HG03280 (cell line): ENCODE measurements around the gene DDX31.
"Not testable (repeated sequence)": the region's sequence is repeated elsewhere in the genome, so short reads cannot be mapped to it uniquely, and the experiment has no call there.

Experiments
- ATAC-seq: cut with Tn5 transposase; IDR thresholded peaks from one replicate; pipeline ENCODE4 v1.9.1; 2021; ENCODE audit warnings: mild to moderate bottlenecking, moderate library complexity; ENCODE audit not compliant: unreplicated experiment

Gene DDX31

DNA sequence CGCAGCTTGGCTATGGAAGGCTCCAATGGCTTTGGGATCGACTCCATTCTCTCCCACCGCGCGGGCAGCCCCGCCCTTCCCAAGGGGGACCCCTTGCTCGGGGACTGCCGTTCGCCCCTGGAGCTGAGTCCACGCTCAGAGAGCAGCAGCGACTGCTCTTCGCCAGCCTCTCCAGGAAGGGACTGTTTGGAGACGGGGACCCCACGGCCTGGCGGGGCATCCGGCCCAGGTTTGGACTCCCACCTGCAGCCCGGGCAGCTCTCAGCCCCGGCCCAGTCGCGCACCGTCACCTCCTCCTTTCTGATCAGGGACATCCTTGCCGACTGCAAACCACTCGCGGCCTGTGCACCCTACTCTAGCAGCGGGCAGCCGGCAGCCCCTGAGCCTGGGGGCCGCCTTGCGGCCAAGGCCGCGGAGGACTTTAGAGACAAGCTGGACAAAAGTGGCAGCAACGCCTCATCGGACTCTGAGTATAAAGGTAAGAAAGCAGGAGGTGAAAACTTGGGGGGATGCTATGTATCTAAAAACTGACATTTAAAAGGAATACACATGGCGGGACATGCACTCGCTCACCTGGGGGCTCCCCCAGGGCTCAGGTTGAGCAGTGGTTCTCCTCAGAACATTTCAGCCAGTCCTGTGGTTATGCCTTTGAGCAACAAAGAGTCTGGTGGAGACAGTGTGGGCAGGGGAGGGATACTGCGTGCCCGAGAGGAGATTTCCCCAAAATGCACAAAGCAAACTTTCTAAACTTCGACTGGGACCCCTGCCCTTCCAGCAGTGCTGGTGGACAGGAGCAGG, 86.8 kb downstream of the DDX31 start:
- ATAC-seq, result no peak

DNA sequence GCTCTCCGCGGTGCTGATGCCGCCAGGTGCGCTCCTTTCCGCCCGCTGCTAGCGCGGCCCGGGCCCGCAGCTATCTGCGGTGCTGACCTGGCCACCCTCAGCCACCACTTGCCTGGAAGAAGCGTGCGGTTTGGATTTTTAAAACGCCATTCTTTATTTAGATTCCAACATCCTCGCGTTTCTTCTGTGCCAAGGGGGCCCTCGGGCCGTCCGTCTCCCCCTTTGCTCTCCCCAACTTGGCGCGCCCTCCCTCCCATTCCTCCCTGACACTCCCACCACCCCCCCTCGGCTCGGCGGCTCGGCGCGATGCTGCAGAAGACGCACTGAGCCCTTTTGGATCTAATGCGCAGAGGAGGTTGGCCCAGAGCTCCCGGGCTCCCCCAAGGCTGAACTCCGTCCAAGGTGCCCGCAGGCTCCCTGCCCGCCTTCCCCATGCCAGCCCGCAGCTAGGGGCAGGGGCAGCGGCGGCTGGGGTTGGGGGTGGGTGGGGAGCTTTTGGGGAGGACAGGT, 87.5 kb downstream of the DDX31 start, which contains the start of gene BARHL1:
Gene BARHL1, plus strand, starts transcription at position 331 of the 510 bp plus-strand sequence. CDS start 192 bp downstream, outside the sequence.
- ATAC-seq, result no peak

DNA sequence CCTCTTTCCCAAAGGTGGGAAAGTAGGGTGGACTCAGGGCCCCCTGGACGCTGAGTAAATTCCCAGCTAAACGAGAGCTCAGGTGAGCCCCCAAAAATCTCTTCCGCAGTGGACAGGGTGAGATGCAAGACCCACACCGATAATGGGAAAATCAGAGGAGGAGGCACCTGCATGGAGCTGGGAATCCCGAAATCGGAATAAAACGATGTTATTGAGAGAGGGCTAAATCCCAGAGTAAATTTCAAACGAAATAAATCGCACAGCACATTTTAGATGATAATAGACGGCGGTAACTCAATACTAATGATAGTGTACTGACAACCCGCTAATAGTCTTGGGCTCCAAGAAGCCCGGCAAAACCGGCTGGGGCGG, 90.4 kb downstream of the DDX31 start:
- no peak for ATAC-seq

DNA sequence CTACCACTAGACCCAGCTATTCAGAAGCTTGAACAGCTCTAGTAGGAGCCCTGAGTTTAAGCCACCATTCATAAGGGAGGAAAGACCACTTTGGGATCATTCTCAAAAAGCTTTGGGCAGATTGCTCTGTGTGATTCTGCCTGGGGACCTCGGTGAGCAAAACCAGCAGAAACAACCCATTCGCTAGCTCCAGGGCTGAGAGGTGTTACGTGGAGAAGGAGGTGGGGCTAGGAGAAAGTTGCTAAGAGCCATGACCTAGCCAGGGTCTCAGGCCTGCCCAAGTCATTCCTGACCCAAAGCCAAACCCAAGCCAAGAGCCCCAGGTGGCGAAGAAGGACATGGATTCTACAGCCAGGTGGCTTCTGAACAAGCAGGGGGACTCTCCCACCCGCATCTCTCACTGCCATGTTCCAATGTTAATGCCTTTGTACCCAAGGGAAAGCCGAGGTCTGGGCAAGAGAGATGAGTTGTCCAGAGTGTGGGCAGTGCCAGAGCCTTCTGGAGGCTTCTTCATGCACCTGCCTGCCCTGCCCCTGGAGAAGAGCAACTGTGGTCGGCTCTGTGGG, 91.3 kb downstream of the DDX31 start:
- no peak for ATAC-seq

DNA sequence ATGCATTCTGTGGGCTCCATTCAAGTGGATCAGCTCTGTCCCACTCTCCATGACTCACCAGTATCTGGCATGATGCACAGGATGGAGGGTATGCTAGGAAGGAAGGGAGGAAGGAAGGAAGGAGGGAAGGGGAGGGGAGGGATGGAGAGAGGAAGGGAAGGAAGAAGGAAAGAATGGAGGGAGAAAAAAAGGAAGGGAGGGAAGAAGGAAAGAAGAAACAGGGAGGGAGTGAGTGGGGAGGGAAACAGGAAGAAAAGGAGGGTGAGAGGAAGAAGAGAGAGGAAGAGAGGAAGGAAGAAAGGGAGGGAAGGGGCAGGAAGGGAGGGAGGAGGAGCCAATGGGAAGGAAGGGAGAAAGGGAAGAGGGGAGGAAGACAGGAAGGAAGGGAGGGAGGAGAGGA, 92.7 kb downstream of the DDX31 start:
- no peak for ATAC-seq

DNA sequence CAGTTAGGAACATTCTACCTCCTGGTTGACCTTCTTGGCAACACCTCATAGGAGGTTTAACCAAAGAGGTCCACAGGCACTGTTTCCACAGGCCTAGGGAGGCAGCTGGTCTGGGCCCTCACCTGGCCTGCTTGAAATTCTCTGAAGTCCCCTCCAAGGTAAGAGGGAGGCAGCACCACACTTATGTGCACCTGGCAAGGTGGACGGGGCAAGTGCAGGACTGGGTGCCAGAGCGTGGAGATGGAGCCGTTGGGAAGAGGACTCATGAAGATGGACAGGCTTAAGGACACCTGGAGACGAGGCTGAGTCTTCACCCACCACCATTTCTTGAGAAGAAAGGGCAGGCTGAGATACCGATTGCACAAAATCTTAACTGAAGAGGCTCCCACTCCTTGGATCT, 94.0 kb downstream of the DDX31 start:
- ATAC-seq, result no peak

DNA sequence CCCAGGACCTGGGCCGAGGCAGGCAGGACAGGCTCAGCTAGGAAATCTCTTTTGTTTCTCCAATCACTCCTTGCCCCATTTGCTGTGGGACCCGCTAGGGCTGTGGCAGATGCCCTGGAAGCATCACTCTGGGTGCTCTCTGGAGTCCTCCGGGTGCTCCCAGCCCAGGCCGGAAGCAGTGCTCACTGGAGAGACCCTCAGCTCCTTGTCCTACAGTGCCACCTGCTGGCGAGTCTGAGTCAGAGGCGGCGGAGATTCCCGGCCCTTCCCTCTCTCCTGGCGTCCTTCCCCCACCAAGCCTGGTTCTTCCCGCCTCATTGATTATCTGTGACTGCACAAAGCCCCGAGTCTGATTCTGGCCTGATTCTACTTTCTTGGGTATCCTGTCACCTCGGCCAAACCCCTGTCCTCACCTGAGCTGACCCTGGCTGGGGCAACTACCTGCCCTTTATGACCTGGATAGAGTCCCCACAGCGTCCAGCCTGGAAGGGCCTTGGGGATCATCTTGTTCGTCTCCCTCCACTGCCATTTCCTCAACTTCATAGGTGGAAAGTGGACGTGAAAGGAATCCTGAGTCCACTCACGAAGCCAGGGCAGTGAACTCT, 94.7 kb downstream of the DDX31 start:
- no peak for ATAC-seq

DNA sequence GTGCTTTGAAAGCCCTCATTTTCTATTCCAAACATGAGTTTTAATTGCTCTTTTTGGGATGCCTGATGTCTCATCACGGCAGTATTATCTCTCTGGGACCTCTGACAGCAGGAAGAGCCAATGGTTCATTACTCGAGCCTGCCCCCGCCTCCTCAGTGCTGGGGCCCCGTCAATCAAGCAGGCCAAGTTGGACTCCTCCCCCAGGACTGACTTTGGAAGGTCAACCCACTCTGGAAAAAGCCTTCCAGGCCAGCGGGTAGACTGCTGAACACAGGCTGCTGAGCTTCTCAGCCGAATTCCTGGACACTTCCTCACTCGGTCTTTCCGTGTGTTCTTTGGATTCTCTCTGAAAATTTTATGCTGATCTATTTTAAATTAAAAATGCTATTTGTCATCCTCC, 96.9 kb downstream of the DDX31 start:
- no peak for ATAC-seq

DNA sequence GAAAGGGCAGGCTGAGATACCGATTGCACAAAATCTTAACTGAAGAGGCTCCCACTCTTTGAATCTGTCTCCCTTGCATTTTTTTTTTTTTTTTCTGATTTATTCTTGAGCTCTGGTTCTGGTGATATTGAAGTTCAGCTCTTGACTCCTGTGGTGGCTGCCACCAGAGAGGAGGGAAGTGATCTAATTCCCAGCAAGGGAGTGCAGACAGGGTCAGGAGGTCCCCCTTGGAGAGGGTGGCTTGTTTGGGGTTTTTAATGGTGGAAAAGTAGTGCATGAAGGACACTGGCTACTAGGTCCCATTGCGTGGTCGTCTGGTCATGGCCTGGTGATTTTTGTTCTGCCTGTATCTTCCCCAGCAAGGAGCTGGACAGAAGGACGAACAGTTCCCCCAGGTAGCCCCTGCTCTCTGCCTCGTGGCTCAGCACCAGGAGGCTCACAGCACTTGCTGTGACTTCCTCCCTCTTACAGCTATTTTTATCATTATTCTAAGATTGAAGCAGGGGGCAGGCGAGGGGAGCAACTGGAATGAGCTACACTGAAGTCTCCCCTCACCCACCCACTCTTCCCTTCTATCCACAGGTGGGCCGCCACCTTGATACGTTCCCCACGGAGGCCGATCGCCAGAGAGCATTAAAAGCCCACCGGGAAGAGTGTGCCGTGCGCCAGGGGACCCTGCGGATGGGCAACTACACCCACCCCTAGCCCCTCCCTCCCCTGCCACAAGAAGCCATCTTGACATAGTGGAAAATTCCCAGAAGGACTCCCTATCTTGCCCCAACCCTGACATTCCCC, 97.8 kb downstream of the DDX31 start:
- no peak for ATAC-seq

DNA sequence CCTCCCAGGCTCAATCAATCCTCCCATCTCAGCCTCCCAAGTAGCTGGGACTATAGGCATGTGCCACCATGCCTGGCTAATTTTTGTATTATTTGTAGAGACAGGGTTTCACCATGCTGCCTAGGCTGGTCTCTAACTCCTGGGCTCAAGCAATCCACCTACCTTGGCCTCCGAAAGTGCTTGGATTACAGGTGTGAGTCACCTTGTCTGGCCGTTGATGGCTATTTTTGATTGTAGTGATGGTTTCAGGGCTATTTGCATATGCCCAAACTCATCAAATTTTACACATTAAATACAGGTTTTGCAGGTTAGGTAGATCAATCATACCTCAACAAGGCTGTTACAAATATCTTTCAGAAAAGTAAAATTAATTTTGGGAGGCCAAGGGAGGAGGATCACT, 101.0 kb downstream of the DDX31 start:
- not testable (repeated sequence) for ATAC-seq

DNA sequence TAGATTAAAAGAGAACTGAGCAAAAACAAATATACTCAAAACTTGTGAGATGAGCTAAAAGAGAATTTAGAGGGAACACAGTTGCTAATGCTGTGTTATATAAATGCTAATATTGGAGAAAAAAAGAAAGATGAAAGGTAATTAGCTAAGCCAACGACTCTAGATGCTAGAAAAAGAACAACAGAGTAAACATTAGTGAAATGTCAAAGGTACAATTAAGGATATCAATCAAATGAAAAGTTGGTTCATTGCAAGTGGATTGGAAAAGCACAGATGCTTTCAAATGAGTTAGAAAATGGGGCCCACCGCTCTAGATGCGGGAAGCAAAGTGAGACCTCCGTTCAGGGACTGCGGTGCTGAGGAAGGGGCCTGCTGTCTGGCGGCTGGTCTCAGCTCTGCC, 105.3 kb downstream of the DDX31 start:
- no peak for ATAC-seq

DNA sequence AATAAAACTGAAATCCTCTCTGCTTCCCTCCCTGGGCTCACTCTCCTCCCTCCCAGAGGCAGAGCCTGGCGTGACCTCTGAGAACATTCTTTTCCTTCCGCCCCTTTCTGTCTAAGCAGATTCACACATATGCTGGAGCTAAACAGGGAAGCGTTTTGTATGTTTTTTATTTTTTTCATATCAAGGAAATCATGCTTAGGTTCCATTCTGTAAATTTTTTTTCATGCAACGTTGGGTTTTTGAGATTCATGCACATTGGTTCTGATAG, 107.5 kb downstream of the DDX31 start:
- ATAC-seq, result no peak

DNA sequence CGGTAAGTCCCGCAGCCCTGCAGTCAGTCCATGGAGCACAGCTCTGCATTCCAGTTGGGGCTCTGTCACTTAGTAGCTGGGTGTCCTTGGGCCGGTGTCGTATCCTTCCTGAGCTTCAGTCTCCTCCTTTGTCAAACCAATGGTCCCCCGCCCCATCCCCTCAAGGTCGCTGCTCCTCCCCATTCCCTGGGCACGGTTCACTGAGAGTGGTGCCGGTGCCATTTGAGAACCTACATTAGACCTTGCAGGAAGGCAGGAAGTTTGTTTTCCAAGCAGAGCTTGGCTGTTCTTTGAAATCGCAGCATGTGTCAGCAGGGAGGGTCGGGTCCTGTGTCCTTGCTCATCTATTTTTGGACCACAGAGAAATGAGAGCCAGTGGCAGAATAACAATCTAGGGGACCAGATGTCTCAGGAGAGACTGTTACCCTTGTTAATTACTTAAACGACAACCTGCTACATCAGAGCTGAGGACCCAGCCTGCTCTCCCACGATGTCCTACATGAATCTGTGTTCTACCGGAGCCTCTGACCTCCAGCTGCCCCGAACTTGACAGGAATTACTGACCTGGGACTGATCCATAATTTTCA, 109.1 kb downstream of the DDX31 start:
- ATAC-seq, result no peak

DNA sequence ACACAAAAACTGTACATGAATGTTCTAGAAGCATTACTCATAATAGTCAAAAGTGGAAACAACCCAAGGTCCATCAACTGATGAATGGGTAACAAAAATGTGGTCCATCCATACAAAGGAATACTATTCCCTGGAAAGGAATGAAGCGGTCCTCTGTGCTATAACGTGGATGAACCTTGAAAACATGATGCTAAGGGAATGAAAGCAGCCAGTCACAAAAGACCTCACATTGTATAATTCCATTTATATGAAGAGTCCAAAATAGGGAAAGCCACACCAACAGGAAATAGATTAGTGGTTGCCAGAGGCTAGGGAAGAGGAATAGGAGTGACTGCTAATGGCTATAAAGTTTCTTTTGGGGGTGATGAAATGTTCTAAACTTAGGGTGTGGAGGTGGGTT, 110.1 kb downstream of the DDX31 start:
- no peak for ATAC-seq

DNA sequence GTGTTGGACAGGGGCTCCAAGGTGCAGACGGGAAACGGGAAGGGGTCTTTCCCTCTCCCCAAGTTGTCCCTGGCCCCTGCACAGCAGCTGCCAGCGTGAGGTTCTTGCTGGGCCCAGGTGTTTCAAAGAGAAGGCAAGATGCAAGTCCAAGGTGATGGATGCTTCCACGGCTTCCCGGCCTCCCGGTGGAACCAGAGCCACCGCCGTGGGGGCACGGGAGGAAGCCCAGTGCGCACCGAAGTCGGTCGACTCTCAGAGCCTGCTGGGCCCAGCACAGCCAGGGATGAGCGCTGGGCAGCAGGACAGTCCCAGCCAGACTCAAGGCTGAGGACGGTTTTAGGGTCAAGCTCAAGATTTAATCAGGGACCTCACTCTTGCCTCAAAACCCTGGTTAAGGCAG, 112.6 kb downstream of the DDX31 start:
- no peak for ATAC-seq

DNA sequence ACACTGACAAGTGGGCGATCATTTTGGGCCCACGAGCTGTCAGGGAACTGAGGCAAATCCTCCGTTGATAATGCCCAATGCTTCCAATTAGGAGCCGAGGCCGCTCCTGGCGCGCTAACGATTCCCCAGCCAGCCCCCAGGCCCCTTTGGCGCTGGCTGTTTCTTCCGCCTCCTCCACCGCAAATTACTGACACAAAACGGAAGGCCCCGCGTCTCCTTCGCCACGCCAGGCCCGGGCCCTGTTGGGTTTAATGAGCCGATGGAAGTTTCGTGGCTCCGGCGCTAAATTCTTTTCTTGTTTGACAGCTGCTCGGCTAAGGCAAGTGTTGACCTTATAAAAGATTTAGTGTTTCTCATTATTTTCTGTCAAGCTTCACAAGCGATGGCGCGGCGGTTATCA, 113.1 kb downstream of the DDX31 start:
- no peak for ATAC-seq

DNA sequence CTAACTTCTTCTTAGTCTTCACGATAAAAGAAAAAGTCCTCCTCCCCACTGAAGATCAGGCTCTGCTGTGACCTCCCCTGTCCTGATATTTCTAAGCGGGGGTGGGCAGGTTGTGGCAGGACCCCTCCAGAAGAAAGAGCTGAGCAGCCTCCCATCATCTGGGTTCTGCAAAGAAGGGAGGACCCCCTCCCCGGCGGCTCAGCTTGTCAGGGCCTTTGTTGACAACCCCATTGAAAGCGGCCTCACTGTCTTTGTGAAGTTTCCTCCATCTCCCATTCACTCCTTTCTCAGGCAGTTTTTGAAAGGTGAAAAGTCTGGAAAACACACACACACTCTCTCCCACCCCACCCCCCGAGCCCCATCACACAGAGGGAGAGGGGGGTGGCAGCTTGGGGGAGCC, 113.5 kb downstream of the DDX31 start:
- ATAC-seq, result no peak

DNA sequence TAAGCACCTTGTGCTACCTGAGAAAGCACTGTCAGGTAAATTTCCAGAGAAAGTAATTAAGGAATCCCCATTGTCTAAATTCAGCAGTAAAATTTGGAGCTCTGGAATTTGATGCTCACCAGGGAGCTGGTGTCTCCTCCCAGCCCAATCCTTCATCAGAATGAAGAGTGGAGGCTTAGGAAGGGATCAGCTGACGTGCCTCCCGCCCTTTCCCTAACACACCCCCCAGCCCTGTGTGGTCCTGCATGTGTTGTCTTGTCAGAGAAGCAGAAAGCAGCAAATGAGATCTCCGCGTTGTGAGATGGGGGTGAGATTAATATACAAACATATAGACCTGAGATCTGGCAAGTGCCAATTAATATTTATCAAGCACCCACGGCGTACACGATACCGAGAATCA, 114.3 kb downstream of the DDX31 start:
- no peak for ATAC-seq

DNA sequence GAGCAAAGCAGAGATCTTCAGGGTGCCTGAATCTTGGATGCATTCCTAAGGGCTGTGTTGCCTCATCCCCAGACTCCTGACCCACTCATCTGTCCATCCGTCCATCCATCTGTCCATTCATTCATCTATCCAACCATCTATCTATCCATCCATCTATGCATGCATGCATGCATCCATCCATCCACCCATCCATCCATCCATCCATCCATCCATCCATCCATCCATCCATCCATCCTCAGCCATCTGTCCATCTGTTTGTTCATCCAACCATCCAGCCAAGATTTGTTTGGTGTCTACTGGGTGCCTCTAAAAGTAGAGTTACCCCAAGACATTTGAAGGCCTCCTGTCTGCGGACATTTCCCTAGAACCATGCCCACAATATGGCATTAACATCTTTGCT, 115.0 kb downstream of the DDX31 start:
- ATAC-seq, result no peak

DNA sequence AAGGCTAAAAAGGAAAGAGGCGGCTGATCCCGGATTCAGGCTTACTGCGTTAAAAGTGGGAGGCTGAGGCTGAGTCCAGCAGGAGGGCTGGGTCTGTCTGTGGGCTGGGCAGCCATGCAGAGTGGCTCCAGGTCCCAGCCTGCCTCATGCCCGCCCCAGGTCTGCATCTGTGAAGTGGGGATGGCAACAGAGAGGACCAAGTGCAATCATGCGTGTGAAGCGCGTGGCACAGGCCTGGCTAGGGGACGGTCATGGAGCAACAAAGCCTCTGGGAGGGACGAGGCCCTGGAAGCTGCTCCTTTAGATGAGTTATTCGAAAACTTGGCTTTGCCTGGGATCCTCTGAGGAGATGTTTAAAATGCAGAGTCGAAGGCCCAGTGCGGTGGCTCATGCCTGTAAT, 117.7 kb downstream of the DDX31 start:
- ATAC-seq, result no peak

DNA sequence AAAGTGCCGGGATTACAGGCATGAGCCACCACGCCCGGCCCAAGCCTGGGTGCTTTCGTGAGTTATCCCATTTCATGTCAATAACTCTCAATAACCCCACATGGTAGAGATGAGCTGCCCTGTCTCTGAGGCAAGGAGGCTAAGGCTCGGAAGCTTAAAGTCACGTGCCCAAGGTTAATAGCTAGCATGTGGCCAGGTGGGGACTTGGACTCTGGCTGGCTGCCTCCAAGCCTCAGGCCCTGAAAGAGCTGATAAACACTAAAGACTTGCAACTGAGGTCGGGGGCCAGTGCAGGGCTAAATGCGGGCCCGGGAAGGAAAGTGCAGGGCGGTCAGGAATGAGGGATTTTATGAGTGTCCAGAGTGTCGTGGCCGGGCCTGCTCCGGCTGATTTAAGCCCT, 118.2 kb downstream of the DDX31 start:
- no peak for ATAC-seq
